Measurements from ENCODE around the gene LRRC71. TPM values are rescaled to one million over a fixed set of nuclear protein-coding genes. Genes with fewer than 3 reads are reported as not detected.

The LRRC71 gene
- total and polyA plus RNA-seq, 2 donors from 2014 or later: 0.19 to 0.50 TPM

DNA sequence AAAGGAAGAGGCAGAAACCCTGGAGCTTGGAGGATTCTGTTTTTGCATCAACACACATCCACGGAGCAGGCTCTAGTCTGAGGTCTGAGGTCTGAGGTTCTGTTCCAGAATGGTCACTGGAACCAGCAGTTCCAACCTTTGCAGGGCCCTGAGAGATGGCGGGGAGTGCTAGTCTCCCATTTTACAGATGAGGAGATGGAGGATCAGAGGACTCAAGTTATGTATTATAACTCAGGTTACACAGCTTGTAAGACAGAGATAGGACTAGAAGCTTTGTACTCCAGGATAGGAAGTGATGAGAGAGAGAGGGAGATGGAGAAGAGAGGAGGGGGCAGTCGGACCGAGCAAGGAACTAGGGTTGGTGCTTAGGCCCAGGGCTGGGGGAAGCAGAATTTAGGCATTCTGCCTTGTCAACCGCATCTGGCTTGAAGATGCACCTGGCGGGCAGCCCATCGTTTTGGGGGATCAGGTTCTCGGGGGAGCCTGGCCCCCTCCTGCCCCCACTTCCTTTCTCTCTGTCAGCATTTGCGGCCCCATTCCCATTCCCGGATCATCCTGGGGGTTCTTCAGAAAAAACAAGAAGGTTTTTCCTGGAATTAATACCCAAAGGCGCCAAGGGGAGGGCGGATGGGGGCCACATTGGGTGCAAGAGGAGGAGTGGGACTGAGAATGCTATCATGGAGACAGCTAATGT, 21.3 kb upstream of the LRRC71 start:
- no peak overlapping the region for H3K4me3 ChIP-seq (ENCODE audit: low read length in 3 of 3)

DNA sequence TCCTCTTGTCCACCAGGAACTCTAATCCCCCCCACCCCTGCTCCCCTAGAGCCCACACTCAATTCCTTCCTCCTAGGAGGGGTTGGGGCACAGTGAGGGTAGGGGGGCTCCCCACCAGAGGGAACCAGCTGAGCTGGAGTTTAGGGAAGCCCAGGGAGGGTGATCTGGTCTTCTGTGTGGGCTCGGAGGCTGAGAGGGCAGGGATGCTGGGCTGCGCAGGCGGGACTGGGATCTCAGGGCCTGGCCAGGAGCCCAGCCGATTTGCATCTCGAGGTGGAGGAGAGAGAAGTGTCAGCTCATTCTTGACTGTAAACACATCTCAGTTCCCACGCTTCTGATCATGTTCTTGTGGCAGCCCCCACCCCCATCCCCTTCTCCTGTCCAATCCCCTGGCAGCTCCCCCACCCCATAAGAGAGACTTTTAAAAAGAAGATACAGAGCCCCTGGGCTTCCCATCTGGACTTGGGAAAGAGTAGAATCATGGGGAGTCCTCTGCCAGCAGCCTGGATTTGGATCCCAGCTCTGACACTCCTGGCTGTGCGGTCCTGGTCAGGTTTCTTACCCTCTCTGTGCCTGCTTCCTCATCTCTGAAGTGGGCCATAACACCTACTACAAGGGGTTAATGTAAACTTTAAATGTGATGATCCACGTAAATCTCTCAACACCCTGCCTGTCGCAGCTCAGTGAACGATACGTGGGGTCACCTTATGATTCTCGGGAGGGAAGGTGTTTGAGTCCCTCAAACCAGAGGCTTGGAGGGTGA, 20.3 kb upstream of the LRRC71 start:
- no peaks in the 10 kb centered on the region for H3K9me3 ChIP-seq (ENCODE audit: control insufficient read depth in 2 of 3, insufficient read depth in 1 of 3, low read length in 3 of 3)
- H3K36me3 ChIP-seq (ENCODE audit: control insufficient read depth in 2 of 3, insufficient read depth in 3 of 3, low read length in 3 of 3): no peaks in the 10 kb centered on the region
- TF ChIP-seq, protein P1, sequence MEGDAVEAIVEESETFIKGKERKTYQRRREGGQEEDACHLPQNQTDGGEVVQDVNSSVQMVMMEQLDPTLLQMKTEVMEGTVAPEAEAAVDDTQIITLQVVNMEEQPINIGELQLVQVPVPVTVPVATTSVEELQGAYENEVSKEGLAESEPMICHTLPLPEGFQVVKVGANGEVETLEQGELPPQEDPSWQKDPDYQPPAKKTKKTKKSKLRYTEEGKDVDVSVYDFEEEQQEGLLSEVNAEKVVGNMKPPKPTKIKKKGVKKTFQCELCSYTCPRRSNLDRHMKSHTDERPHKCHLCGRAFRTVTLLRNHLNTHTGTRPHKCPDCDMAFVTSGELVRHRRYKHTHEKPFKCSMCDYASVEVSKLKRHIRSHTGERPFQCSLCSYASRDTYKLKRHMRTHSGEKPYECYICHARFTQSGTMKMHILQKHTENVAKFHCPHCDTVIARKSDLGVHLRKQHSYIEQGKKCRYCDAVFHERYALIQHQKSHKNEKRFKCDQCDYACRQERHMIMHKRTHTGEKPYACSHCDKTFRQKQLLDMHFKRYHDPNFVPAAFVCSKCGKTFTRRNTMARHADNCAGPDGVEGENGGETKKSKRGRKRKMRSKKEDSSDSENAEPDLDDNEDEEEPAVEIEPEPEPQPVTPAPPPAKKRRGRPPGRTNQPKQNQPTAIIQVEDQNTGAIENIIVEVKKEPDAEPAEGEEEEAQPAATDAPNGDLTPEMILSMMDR (IDR thresholded peaks at IDR 0.05; ENCODE audit: borderline replicate concordance, extremely low read depth, insufficient read depth): no peak
- H3K4me1 ChIP-seq (ENCODE audit: control insufficient read depth in 2 of 3, insufficient read depth in 2 of 3, low read depth in 1 of 3, low read length in 3 of 3): peaks cover 0 to 37% (median 4%) of the 10 kb centered on the region in 3 donors
- no peak overlapping the region for H3K27ac ChIP-seq (ENCODE audit: low read depth in 2 of 2, low read length in 2 of 2)
- no peak overlapping the region for H3K4me3 ChIP-seq (ENCODE audit: low read length in 3 of 3)
- no peak overlapping the region for H3K9ac ChIP-seq (ENCODE audit: low read length in 3 of 3)
- no peak for FAIRE-seq
- no peaks in the 10 kb centered on the region for H3K27me3 ChIP-seq (ENCODE audit: control insufficient read depth, insufficient read depth, low read length)
- intact Hi-C loops (cut with DNase I): no loop called here
- DNase-seq: peak in 2 of 5 donors; percentile 51 to 85

More for the DNA sequence above, 21.3 kb upstream of the LRRC71 start:
- Histone ChIP-seq H3K4me1 (ENCODE audit: control insufficient read depth in 2 of 3, insufficient read depth in 2 of 3, low read depth in 1 of 3, low read length in 3 of 3) (peaks cover 0 to 38% (median 4%) of the 10 kb centered on the region in 3 donors), H3K27me3 (ENCODE audit: control insufficient read depth, insufficient read depth, low read length) (no peaks in the 10 kb centered on the region), H3K9ac (ENCODE audit: low read length in 3 of 3) (no peak overlapping the region), H3K9me3 (ENCODE audit: control insufficient read depth in 2 of 3, insufficient read depth in 1 of 3, low read length in 3 of 3) (no peaks in the 10 kb centered on the region), H3K36me3 (ENCODE audit: control insufficient read depth in 2 of 3, insufficient read depth in 3 of 3, low read length in 3 of 3) (no peaks in the 10 kb centered on the region), H3K27ac (ENCODE audit: low read depth in 2 of 2, low read length in 2 of 2) (no peak overlapping the region)
- intact Hi-C loops (cut with DNase I): no loop called here
- TF ChIP-seq, protein P1 (IDR thresholded peaks at IDR 0.05; ENCODE audit: borderline replicate concordance, extremely low read depth, insufficient read depth): no peak
- no peak for FAIRE-seq
- peak in 1 of 5 donors; percentile 46 for DNase-seq

DNA sequence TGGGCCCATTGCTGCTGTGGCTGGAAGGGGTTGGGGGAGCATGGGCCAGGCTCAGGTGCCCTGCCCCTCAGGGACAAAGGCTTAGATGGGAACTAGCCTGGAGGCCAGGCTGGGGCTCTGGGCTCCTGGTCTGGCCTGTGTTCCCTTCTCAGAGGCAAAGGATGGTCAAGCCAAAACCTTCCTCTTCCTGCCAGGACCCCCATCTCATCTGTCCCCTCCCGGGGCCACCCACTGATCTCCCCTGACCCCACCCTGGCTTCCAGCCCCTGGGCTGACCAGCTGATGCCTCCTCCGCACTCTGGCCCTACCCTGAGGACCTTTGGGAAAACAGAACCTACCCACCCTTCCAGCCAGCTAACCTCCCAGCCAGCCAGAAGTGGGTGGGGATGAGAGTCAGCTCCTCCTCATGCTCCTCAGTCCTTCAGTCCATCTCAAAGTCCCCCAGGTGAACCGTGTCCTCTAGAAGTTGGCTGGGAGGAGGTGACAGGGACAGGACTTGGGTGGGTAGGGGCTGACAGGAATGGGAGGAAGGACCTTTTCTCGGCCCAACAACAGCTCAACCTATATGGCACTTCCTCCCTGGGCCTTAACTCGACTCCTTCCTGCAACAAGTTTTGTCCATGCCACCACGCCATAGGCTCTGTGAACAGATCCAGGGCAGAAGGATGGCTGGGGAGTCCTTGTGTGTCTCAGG, 19.4 kb upstream of the LRRC71 start:
- peak in 1 of 5 donors; percentile 59 for DNase-seq
- H3K27ac ChIP-seq (ENCODE audit: low read depth in 2 of 2, low read length in 2 of 2): peak overlapping the region in 1 of 2 donors; percentile 2
- H3K4me3 ChIP-seq (ENCODE audit: low read length in 3 of 3): no peak overlapping the region
- TF ChIP-seq, protein P1 (IDR thresholded peaks at IDR 0.05; ENCODE audit: borderline replicate concordance, extremely low read depth, insufficient read depth): no peak
- H3K9ac ChIP-seq (ENCODE audit: low read length in 3 of 3): no peak overlapping the region
- H3K27me3 ChIP-seq (ENCODE audit: control insufficient read depth, insufficient read depth, low read length): no peaks in the 10 kb centered on the region
- intact Hi-C loops (cut with DNase I): no loop called here
- FAIRE-seq: no peak
- no peaks in the 10 kb centered on the region for H3K9me3 ChIP-seq (ENCODE audit: control insufficient read depth in 2 of 3, insufficient read depth in 1 of 3, low read length in 3 of 3)
- peaks cover 0 to 35% (median 4%) of the 10 kb centered on the region in 3 donors for H3K4me1 ChIP-seq (ENCODE audit: control insufficient read depth in 2 of 3, insufficient read depth in 2 of 3, low read depth in 1 of 3, low read length in 3 of 3)
- H3K36me3 ChIP-seq (ENCODE audit: control insufficient read depth in 2 of 3, insufficient read depth in 3 of 3, low read length in 3 of 3): no peaks in the 10 kb centered on the region
